Superior temporal gyrus (tissue), 1 donor: ENCODE results near the gene MPP3.

Experiments used
- DNase-seq: peaks from one replicate; pipeline ENCODE4 v3.0.0-alpha.2; 2016; ENCODE audit errors: extremely low spot score

The MPP3 gene

DNA sequence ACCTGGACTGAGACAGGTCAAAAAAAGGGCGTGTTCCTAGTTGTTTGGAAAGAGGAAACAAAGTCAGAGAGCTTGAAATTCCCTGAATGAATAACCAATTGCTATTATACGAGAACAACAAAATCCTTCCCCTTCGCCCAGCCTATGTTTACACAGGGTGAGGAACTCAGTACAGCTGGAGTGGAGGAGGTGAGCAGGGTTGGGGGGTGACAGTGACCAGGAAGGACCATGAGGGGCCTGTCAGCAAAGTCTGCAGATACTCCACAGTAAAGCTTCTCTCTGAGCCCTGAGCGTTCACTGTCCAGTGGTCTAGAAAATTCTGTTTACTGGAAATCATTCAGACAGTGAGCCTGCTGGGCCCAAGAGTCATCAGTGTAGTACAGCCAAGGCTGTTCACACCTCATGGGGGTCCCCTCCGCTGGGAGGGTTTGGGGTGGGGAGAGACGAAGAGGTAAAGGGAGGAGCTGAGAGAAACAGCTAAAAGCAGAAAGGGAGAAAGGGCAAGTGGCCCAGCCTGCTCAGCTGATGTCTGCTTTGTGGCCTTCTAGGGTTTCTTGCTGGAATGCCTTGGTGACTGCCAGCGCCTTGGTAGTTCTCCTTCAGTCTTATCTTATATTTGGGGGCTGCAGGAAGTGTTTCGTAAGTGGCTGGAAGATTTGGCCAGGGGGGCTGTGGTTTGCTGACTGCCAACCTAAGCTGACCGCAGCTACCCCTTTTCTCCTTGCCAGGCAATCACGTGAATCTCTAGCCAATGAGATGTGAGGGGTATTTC is 59.9 kb downstream of the MPP3 start:
- DNase-seq, result no peak

DNA sequence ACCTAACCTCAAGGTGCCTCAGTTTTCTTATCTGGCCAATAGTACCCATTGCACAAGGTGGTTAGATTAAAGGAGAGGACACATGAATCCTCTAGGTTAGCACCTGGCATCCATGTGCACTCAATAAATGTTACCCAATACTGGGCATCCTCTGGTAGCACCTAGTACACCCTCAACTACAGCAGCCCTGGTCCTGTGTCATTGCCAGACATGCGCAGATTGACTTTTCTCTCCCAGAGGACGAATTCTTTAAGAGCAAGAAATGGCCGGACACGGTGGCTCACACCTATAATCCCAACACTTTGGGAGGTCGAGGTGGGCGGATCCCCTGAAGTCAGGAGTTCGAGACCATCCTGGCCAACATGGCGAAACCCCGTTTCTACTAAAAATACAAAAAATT is 61.5 kb downstream of the MPP3 start:
- no peak for DNase-seq

DNA sequence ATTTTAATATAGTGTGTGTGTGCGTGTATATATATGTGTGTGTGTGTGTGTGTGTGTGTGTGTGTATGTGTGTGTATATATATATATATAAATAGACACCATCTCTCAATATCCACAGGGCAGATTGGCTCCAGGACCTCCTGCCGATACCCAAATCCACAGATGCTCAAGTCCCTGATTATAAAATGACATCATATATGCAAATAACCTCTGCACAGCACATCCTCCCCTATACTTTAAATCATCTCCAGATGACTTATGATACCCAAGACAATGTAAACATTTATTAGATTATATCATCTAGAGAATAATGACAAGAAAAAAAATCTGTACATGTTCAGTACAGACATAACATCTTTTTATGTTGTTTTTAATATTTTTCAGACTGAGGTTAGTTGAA is 62.0 kb downstream of the MPP3 start:
- DNase-seq, result no peak

DNA sequence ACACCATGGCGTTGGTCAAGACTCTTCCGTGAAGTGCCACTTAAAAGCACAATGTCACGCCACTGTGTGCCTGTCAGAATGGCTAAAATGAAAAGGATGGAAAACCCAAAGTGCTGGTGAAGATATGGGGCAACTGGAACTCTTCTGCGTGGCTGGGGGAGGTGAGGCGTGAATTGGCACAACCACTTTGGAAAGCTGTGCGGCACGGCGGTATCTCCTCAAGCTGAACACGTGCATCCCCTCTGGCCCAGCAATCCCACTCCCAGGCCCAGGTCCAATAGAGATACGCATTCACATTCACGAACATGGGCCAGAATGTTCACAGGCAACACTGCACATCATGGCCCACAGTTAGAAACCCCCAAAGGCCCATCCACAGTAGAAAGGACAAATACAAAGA is 63.1 kb downstream of the MPP3 start:
- DNase-seq, result no peak

- no peak for DNase-seq
These were observed 63.5 kb downstream of the MPP3 start for GRCh38 chr17:43769426-43769825.

- DNase-seq, result no peak
These were observed 64.0 kb downstream of the MPP3 start for GRCh38 chr17:43768943-43769342.

- DNase-seq, result peak; percentile 52
These were observed 64.6 kb downstream of the MPP3 start for GRCh38 chr17:43768382-43768781.

DNA sequence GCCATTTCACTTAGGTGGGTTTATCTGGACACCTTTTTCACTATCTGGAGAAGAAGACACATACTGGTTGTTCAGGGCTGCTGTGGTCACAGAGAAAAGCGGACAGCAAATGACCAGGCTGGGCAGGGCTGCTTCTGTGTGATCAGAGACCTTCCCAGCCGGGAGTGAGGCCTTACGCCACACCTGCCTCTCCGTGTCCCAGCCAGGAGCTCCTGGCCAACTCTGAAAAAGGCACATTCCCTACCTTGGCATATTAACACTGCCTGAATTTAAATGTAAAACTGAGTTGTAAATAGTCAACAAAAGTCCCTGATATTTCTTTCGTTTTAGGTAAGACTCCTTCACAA is 65.3 kb downstream of the MPP3 start:
- DNase-seq, result no peak

DNA sequence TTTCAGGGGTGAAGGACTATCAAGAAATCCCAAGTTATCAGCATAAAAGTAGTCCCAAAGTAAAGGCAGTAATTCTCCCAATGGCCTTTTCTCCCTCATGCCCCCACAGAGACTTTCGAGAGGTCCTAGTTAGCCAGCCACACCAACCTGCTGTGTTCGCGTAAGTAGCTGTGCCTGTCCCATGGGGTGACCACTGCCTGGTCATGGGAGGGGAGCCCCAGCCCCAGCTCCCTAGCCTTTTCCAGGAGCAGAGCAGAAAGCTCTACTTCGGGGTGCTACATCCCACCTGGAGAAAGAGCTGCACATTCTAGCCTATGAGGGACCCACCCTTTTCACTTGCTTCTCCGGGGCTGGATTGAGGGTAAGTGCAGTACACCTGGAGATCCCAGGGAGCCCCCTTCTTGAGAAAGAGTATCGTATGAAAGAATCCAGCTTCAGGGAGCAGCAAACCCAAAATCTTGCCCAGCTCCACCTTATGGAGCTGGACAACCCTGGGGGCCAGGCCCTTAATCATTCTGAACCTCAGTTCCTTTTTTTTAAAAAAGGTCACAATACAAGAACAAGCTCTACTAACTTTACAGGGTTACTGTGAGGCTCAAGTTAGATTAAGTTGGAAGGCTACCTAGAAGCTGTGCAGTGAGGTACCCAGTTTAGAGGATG is 65.8 kb downstream of the MPP3 start:
- no peak for DNase-seq

- peak; percentile 85 for DNase-seq
These were observed 66.4 kb downstream of the MPP3 start for GRCh38 chr17:43766413-43767052.

DNA sequence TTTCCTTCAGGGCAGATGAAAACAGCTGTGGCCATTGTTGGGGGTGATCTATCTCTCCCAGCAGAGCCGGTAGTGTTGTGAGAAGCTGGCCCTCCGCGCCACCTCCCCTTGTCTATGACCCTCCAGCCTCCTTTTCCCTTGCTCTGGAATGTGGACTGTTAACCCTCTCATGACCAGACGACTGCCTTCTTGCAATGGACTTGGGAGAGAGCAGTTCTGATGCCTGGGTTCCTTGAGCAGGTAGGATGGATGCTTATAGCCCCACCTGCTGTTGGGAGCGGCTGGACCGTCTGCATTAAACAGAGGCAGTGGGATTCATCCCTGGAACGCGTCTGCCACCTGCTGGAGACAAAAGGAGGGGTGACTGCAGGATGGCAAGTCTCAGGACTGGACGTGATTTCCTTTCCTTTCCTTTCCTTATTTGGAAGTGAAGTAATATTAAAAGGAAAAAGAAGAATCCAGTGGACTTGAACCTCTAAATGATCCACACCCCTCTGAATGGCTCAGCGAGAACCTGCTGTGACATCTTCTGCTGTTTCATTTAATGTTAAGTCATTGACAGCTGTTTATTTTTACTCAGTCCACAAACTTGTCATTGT is 72.6 kb downstream of the MPP3 start:
- peak; percentile 94 for DNase-seq

DNA sequence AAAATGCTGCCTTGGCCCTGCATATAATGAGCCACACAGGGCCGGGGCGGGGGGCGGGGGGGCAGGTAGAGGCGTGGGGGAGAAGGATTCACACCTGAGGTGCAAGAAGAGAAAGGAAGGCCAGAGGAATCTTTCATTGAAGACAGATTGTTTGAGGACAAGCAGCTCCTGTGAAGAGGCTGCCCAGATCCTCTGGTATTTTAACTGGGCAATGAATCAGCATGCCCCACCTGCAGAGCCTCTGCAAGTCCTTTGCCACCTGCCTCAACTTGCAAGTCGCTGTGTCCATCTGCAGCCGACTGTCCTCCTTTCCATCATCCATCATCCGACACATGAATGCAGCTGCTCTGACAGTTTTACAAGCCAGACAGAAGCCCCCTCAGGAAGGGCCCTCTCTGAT is 73.1 kb downstream of the MPP3 start:
- DNase-seq, result no peak

GRCh38 chr17:43758497-43759174 is 74.3 kb downstream of the MPP3 start, which contains the start of gene SOST:
Gene SOST (minus strand): TSS chr17:43758791. CDS start chr17:43758741, 50 bp downstream.
- no peak for DNase-seq

- DNase-seq, result no peak
These were observed 74.9 kb downstream of the MPP3 start for GRCh38 chr17:43758086-43758485.

DNA sequence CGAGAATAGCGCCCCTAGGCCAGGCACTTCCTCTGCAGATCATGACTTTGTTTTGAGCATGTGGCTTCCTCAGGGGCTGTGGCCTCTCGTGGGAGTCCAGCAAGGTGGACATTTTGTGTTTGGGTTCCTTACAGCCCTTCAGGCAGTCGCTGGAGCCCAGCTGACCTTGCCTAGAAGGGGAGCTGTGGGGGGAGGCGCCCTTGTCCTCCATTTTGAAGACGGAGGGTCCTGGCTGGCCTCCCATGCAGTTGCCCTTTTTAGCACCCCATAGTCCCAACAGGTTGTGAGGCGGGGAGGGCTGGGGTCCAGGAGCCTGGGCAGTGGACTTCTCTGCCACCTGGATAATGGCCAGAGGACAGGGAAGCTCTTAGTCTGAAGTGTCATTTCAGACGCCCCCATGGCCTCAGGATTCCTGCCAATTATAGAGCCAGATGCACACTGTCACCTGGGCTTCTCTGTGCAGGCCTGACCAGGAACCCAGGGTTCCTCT is 75.7 kb downstream of the MPP3 start:
- DNase-seq, result no peak

DNA sequence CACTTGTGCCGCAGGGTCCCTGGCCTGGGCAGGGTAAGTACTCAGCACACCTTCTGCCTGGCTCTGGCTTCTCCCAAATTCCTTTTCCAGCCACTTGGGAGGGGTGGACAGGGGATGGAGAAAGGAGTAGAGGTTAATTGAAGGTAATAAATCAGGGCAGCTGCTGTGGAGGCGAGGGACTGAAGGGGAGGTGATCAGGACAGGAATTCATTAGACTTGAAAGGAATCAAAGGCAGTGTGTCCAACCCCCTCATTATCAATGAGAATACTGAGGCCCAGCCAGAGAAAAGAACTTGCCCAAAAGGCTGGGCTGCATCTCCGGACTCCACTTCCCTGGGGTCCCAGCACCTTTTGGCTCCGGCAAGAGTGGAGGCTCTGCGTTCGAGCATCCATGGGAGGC is 76.7 kb downstream of the MPP3 start:
- no peak for DNase-seq

DNA sequence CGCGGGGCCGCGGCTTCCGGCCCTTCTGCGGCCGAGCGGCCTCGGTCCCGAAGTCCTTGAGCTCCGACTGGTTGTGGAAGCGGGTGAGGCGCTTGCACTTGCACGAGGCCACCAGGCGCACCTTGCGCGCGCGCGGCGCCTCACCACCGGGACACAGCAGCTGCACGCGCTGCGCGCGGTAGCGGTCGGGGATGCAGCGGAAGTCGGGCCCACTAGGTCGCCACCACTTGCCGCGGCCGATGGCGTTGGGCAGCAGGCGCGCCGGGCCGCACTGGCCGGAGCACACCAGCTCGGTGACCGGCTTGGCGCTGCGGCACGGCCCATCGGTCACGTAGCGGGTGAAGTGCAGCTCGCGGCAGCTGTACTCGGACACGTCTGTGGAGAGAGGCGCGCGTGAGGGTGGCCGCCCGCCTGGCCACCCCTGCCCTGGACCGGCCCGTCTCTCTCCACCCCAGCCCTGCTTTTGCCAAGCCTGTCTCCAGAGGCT is 77.5 kb downstream of the MPP3 start:
- no peak for DNase-seq

- DNase-seq, result no peak
These were observed 78.0 kb downstream of the MPP3 start for GRCh38 chr17:43754947-43755346.

DNA sequence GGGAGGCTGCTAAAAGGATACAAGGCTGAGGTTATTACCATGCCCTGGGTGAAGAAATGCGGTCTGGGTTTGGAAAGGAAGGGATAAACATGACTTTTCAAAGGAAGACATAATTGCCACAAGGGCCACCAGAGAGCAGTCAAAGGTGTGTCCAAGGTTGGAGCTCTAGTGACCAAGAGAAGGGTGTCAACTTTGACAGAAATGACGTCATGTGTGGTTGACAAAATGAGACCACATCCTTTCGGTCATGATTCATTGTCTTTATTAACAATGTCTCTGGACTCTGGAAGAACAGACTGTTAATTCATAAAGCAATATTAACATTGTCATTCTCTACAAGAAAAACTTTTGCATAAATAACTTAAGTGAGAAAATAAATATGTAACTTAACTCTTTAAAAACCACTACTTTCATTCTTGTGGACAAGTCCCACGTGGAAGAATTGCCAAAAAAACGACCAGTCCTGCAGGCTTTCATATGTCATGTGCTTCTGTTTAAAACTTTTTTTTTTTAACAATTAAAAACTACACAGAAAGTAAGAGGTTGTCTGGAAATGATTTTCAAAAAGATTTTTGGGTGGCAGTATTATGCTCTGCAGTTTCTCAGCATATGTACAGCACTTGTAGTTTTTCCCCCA is 79.3 kb downstream of the MPP3 start:
- no peak for DNase-seq
